GM12873 (cell line): ENCODE results near the gene EPHA8.

ENCODE experiments used
- TF ChIP-seq, protein P1 (sequence below): IDR thresholded peaks from 2 replicates; pipeline ENCODE4 v1.5.1; 2012; ENCODE audit warnings: low read depth, mild to moderate bottlenecking, moderate library complexity, low read length, control low read depth; ENCODE audit not compliant: insufficient read depth; ENCODE audit errors: missing control alignments

Gene EPHA8

DNA sequence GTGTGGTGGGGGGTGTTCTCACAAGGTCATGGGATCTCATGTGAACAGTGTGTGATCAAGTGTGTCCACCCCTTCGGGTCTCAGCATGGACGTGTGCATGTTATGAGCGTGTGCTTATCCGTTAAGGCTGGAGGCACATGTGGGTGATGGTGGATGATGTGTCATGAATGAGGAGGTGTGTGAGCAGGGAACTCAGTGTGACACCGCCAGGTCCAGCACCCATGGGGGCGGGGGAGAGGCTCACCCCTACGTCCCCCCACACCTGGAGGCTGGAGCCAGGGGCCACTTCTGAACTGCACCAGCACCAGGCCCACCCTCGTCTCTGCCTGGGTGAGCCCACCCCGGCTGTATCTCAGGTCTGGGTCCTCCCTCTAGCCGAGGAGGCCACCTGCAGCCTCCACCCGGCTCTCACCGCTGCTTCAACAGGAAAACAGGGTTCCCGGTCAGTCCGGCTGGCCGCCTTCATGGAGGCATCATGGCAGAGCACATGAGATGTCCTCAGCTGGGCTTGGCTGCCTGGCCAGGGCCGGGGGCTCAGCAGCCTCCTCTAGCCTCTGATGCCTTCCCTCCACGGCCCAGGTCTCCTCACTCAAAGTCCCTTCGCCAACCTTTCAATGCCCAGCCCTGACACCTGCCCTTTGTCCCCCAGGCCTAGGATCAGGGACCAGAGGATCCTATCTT lies 38.9 kb downstream of the EPHA8 start:
- TF ChIP-seq, protein P1, sequence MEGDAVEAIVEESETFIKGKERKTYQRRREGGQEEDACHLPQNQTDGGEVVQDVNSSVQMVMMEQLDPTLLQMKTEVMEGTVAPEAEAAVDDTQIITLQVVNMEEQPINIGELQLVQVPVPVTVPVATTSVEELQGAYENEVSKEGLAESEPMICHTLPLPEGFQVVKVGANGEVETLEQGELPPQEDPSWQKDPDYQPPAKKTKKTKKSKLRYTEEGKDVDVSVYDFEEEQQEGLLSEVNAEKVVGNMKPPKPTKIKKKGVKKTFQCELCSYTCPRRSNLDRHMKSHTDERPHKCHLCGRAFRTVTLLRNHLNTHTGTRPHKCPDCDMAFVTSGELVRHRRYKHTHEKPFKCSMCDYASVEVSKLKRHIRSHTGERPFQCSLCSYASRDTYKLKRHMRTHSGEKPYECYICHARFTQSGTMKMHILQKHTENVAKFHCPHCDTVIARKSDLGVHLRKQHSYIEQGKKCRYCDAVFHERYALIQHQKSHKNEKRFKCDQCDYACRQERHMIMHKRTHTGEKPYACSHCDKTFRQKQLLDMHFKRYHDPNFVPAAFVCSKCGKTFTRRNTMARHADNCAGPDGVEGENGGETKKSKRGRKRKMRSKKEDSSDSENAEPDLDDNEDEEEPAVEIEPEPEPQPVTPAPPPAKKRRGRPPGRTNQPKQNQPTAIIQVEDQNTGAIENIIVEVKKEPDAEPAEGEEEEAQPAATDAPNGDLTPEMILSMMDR = no peak

DNA sequence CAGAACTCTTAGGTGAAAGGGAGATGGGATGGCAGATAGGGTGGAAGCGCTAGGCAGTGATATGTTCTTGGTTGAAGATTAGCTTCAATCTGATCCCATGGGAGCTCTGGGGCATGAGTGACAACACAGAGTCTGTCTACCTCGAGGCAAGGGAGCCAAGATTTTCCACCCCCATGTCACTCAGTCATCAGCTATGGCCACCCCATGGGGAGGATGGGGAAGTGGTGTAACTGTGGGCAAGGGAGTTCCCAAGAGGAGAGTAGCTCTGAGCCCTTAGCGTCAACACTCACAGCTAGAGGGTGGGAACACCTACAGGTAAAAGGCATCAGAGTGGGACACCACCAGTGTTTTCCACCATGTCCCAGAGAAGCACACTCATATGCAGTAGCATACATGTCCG lies 42.9 kb downstream of the EPHA8 start:
- TF ChIP-seq, protein P1 = no peak

DNA sequence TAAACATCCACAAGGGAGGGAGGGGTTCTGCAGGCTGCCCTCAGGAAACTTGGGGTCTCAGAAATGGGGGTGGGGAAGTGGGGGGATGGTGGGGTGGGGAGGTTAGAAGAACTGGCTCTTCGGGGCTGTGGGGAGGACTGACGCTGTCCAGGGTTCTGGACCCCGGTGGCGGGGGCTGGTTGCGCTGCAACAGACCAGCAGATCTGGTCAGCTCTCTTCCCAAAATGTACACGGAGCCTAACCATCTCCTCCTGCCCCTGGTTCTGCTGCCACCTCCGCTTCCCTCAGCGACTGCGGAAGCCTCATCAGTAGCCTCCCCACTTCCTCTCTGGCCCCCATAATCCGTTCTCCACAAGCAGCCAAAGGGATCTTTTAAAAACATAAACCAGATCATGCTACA lies 43.9 kb downstream of the EPHA8 start:
- TF ChIP-seq, protein P1 = no peak

DNA sequence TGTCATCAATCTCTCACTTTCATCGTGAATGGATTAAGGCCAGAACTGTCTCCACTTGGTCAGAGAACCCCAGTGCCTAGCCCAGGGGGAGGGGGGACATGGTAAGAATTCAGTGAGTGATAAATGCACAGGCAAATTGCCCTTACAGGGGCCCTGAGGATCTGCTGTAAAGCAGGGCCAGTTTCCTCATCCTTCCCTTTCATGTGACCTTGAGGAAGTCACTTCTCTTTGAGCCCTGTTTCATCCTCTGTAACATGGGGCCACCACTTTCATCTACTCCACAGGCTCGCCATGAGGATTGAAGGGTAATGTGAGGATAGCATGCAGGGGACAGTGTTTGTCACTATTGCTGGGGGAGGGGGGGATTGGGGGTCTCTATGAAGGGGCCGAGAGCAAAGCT lies 45.1 kb downstream of the EPHA8 start:
- TF ChIP-seq, protein P1 = no peak

DNA sequence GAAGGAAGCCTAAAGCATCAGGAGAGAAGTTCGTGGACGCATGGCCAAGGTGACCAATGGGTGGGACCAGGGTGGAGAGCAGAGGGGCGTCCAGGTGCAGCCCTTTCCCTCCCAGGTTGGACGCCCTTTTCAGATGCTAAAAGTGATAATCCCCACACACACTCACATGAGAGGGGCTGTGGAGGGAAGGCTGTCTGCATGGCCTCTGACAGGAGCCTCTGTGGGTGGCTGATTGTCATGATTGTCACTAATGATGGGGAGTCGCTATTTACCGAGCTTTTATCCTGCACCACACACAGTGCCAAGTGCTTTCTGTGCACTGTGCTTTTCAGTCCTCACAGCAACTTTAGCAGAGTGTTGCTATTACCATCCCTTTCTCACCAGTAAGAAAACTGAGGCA lies 46.0 kb downstream of the EPHA8 start:
- TF ChIP-seq, protein P1 = no peak

DNA sequence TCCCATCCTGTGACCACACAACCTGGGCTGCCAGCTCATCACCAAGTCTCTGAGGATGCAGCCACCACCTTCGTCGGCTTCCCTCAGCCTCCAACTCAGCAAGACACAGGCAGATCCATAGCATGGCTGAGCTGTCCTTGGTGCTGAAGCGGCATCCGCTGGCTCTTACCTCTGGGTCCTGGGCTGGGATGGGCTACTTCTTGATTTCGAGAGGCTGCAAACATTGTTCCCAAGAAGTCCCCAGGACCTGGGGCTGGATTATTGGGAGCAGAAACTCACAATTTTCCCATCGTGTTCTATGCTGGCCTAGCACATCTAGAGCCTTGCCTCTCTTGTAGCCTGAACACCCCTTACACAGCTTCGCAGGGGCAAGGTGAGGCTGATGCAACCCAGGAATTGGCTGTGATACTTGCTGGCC lies 48.2 kb downstream of the EPHA8 start:
- TF ChIP-seq, protein P1 = no peak

DNA sequence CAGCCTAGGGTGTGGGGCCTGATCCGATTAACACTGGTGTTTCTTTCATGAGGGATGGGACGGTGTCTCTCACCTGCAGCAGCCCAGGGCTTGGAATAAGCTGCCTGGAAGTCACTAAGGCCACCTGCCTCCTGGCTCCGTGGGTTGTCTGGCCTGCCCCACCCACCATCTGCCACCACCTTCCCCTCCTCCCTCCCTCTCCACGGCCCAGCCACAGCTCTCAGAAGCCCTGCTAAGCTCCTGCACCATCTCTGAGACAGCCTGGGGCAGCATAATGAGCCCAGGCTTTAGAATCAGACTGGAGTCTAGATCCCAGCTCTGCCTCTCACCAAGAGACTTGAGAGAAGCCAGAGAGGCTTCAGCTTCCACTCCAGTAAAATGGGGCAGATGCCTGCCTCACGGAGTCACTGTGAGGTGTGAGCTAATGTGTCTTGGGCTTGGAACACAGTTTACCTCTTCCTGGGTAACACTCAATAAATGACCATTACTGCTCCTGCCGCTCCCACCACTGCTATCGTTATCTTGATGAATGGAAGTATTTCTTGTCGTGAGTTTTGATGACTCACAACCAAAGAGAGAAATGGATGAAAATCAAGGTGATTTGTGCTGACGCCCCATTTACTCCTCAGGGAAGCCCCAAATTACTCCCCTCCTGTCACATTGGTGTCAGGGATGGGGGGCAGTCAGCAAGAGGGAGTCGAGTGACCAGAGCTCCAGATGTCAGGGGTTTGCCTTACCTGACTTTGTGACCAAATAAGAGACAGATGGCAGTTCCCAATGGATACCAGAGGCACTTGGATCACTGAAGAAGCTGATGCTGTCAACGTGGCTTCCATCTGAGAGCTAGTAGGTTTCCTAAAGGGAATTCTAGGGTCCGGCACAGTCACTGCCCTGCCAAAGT lies 49.6 kb downstream of the EPHA8 start:
- TF ChIP-seq, protein P1 = no peak
